ENCODE measurements around the gene PRKCE. TPM values are rescaled to one million over a fixed set of nuclear protein-coding genes. Genes with fewer than 3 reads are reported as not detected.

PRKCE gene
- total RNA-seq, 1 donor from 2014 or later = 85.0 TPM

- no peak overlapping the region for H3K4me3 ChIP-seq
- H3K36me3 ChIP-seq = peaks cover 32% of the 10 kb centered on the region
- H3K4me1 ChIP-seq = peaks cover 54% of the 10 kb centered on the region
- no peak for TF ChIP-seq CTCF (IDR thresholded peaks at IDR 0.05)
- no peaks in the 10 kb centered on the region for H3K27me3 ChIP-seq (ENCODE audit: low read depth)
- ATAC-seq (peak in 1 of 2 donors; percentile 35), DNase-seq (no peak)
- H3K27ac ChIP-seq = peak overlapping the region; percentile 68
- intact Hi-C loops (cut with DNase I) = no loop called here
- no peaks in the 10 kb centered on the region for H3K9me3 ChIP-seq
Measured at GRCh38 chr2:46086578-46087070, 435.1 kb downstream of the PRKCE start.

DNA sequence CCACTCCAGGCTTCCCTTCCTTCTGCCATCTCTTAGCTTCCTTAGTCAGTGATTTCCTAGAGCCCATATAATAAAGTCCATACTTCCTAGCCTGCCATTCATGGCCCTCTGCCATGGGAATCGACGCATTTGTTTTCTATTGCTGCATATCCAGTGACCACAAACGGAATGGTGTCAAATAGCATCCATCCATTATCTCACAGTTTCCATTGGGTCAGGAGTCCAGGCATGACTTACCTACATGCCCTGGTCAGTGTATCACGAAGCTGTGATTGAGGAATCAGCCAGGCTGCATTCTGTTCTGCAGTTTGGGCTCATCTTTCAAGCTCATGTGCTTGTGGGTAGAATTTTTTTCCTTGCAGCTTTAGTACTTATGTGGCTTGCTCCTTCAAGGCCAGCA, 436.0 kb downstream of the PRKCE start:
- ATAC-seq (no peak), DNase-seq (no peak)
- intact Hi-C loops (cut with DNase I) = no loop called here
- Histone ChIP-seq H3K4me3 (no peak overlapping the region), H3K27me3 (ENCODE audit: low read depth) (no peaks in the 10 kb centered on the region), H3K27ac (peak overlapping the region; percentile 68), H3K4me1 (peaks cover 59% of the 10 kb centered on the region), H3K36me3 (peaks cover 32% of the 10 kb centered on the region), H3K9me3 (no peaks in the 10 kb centered on the region)
- no peak for TF ChIP-seq CTCF (IDR thresholded peaks at IDR 0.05)

- intact Hi-C loops (cut with DNase I) = no loop called here
- Histone ChIP-seq H3K27ac (peak overlapping the region; percentile 47), H3K4me3 (no peak overlapping the region), H3K27me3 (ENCODE audit: low read depth) (no peaks in the 10 kb centered on the region), H3K4me1 (peaks cover 45% of the 10 kb centered on the region), H3K36me3 (peaks cover 27% of the 10 kb centered on the region), H3K9me3 (no peaks in the 10 kb centered on the region)
- TF ChIP-seq CTCF (IDR thresholded peaks at IDR 0.05) = peak; percentile 42
- ATAC-seq = peak; percentile 71 to 83
- no peak for DNase-seq
Measured at GRCh38 chr2:46091004-46091403, 439.5 kb downstream of the PRKCE start.

DNA sequence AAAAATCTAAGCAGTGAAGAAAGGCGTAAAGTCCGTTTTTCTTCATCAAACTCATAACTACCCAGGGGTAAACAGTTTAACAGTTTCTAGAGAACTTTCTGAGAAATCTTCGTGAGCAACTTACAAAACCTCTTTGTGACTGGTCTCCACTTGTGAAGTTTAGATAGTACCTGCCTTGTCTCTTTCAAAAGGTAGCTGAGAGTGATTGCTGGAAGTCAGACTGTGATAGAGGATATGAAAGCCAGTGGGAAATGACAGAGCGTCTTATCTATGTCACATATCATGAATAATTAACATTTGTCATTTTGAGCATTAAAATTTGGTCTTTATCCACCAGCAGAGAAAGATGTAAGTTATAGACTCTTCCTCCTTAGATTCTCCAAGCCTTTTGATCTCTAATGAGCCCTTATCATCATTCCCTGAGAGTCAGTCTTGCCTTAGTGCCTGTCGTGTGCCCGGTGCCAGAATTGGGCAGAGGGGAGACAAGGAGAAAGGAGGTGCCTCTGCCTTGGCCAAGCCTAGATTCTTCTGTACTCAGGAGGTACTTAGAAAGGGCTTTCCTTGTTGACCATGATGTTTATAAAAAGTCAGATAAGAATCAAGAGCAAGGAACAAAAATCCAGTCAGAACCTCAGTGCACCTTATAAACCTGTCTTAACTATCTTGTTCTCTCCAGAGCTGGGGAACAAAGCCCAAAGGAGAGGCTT, 440.6 kb downstream of the PRKCE start:
- Histone ChIP-seq H3K27me3 (ENCODE audit: low read depth) (no peaks in the 10 kb centered on the region), H3K4me1 (peaks cover 43% of the 10 kb centered on the region), H3K4me3 (no peak overlapping the region), H3K27ac (peak overlapping the region; percentile 47), H3K9me3 (no peaks in the 10 kb centered on the region), H3K36me3 (peaks cover 25% of the 10 kb centered on the region)
- no peak for DNase-seq
- ATAC-seq = peak; percentile 37 to 73
- TF ChIP-seq CTCF (IDR thresholded peaks at IDR 0.05) = no peak
- intact Hi-C loops (cut with DNase I) = no loop called here

GRCh38 chr2:46094689-46095088, 443.2 kb downstream of the PRKCE start:
- H3K4me3 ChIP-seq = no peak overlapping the region
- intact Hi-C loops (cut with DNase I) = no loop called here
- ATAC-seq (no peak), DNase-seq (no peak)
- no peaks in the 10 kb centered on the region for H3K36me3 ChIP-seq
- peaks cover 53% of the 10 kb centered on the region for H3K4me1 ChIP-seq
- H3K9me3 ChIP-seq = no peaks in the 10 kb centered on the region
- TF ChIP-seq CTCF (IDR thresholded peaks at IDR 0.05) = no peak
- no peak overlapping the region for H3K27ac ChIP-seq
- no peaks in the 10 kb centered on the region for H3K27me3 ChIP-seq (ENCODE audit: low read depth)
